ENCODE results near the gene ASS1. TPM values are rescaled to one million over a fixed set of nuclear protein-coding genes. Genes with fewer than 3 reads are reported as not detected.

The ASS1 gene
- total and polyA plus RNA-seq, 2 of the 13 experiments (the other 11 are each of a cell fraction or from before 2014, with no cell fraction given) = 77.6 to 122 TPM

GRCh38 chr9:130450344-130451003, 5.7 kb downstream of the ASS1 start (continued):
- TF ChIP-seq, protein P1, sequence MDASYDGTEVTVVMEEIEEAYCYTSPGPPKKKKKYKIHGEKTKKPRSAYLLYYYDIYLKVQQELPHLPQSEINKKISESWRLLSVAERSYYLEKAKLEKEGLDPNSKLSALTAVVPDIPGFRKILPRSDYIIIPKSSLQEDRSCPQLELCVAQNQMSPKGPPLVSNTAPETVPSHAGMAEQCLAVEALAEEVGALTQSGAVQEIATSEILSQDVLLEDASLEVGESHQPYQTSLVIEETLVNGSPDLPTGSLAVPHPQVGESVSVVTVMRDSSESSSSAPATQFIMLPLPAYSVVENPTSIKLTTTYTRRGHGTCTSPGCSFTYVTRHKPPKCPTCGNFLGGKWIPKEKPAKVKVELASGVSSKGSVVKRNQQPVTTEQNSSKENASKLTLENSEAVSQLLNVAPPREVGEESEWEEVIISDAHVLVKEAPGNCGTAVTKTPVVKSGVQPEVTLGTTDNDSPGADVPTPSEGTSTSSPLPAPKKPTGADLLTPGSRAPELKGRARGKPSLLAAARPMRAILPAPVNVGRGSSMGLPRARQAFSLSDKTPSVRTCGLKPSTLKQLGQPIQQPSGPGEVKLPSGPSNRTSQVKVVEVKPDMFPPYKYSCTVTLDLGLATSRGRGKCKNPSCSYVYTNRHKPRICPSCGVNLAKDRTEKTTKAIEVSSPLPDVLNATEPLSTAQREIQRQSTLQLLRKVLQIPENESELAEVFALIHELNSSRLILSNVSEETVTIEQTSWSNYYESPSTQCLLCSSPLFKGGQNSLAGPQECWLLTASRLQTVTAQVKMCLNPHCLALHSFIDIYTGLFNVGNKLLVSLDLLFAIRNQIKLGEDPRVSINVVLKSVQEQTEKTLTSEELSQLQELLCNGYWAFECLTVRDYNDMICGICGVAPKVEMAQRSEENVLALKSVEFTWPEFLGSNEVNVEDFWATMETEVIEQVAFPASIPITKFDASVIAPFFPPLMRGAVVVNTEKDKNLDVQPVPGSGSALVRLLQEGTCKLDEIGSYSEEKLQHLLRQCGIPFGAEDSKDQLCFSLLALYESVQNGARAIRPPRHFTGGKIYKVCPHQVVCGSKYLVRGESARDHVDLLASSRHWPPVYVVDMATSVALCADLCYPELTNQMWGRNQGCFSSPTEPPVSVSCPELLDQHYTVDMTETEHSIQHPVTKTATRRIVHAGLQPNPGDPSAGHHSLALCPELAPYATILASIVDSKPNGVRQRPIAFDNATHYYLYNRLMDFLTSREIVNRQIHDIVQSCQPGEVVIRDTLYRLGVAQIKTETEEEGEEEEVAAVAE (CRISPR knock-in tag; IDR thresholded peaks at IDR 0.05; ENCODE audit: borderline replicate concordance) = peak; percentile 86
- TF ChIP-seq ZBTB8A (CRISPR knock-in tag; IDR thresholded peaks at IDR 0.05; ENCODE audit: borderline replicate concordance, low read depth) (peak; percentile 93; the same call in 1 of the 2 replicates), THAP11 (CRISPR knock-in tag; IDR thresholded peaks at IDR 0.05) (peak; percentile 83), IRF1 (CRISPR knock-in tag; IDR thresholded peaks at IDR 0.05; ENCODE audit: low read depth) (0 out of 2 replicates have a peak, but pooled peaks have one; percentile 74), TOE1 (CRISPR knock-in tag; IDR thresholded peaks at IDR 0.05) (peak; percentile 76; the same call in 1 of the 2 replicates), CHD2 (IDR thresholded peaks at IDR 0.05; ENCODE audit: low read depth, low read length) (no peak), ZSCAN31 (CRISPR knock-in tag; IDR thresholded peaks at IDR 0.05; ENCODE audit: low read depth) (peak; percentile 97), ZNF674 (CRISPR knock-in tag; IDR thresholded peaks at IDR 0.05; ENCODE audit: low read depth) (0 out of 2 replicates have a peak, but pooled peaks have one; percentile 47), NFE2L1 (CRISPR knock-in tag; IDR thresholded peaks at IDR 0.05; ENCODE audit: borderline replicate concordance) (no peak), NONO (IDR thresholded peaks at IDR 0.05) (no peak), NONO (CRISPR knock-in tag; conservative IDR thresholded peaks at IDR 0.05) (peak; percentile 82), MED8 (CRISPR knock-in tag; IDR thresholded peaks at IDR 0.05; ENCODE audit: insufficient replicate concordance) (peak; percentile 51), SP4 (CRISPR knock-in tag; IDR thresholded peaks at IDR 0.05) (peak; percentile 74), SNAPC2 (CRISPR knock-in tag; IDR thresholded peaks at IDR 0.05) (peak; percentile 96; the same call in 1 of the 2 replicates), GATAD1 (CRISPR knock-in tag; IDR thresholded peaks at IDR 0.05) (peak; percentile 75), ZNF205 (CRISPR knock-in tag; IDR thresholded peaks at IDR 0.05) (peak; percentile 90), RARG (CRISPR knock-in tag; IDR thresholded peaks at IDR 0.05; ENCODE audit: low read depth) (no peak)
- TF ChIP-seq, protein P2, sequence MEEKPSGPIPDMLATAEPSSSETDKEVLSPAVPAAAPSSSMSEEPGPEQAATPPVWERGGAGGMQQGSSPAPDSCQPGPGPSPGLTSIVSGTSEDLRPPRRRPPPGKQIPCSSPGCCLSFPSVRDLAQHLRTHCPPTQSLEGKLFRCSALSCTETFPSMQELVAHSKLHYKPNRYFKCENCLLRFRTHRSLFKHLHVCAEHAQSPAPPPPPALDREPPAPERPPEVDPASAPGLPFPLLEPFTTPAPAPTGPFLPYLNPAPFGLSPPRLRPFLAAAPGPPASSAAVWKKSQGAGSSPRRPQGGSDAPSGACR (CRISPR knock-in tag; IDR thresholded peaks at IDR 0.05) = 0 out of 2 replicates have a peak, but pooled peaks have one; percentile 66
- TF ChIP-seq, protein P3, sequence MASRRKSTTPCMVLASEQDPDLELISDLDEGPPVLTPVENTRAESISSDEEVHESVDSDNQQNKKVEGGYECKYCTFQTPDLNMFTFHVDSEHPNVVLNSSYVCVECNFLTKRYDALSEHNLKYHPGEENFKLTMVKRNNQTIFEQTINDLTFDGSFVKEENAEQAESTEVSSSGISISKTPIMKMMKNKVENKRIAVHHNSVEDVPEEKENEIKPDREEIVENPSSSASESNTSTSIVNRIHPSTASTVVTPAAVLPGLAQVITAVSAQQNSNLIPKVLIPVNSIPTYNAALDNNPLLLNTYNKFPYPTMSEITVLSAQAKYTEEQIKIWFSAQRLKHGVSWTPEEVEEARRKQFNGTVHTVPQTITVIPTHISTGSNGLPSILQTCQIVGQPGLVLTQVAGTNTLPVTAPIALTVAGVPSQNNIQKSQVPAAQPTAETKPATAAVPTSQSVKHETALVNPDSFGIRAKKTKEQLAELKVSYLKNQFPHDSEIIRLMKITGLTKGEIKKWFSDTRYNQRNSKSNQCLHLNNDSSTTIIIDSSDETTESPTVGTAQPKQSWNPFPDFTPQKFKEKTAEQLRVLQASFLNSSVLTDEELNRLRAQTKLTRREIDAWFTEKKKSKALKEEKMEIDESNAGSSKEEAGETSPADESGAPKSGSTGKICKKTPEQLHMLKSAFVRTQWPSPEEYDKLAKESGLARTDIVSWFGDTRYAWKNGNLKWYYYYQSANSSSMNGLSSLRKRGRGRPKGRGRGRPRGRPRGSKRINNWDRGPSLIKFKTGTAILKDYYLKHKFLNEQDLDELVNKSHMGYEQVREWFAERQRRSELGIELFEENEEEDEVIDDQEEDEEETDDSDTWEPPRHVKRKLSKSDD (CRISPR knock-in tag; IDR thresholded peaks at IDR 0.05; ENCODE audit: low read depth) = 0 out of 2 replicates have a peak, but pooled peaks have one; percentile 55

All from HepG2 (cell line).